ENCODE measurements around the gene EOLA2. TPM values are rescaled to one million over a fixed set of nuclear protein-coding genes. Genes with fewer than 3 reads are reported as not detected.
"Not testable (repeated sequence)": the region's sequence is repeated elsewhere in the genome, so short reads cannot be mapped to it uniquely, and the experiment has no call there.

EOLA2 gene
- total RNA-seq, 1 donor from 2014 or later, result 38.4 TPM

GRCh38 chrX:149949743-149950436 lies 11.6 kb upstream of the EOLA2 start:
- no peak for ATAC-seq (ENCODE audit: low read depth)
- Mint-ChIP-seq H3K27ac (no peak overlapping the region), H3K4me1 (no peaks in the 10 kb centered on the region), H3K27me3 (no peaks in the 10 kb centered on the region), H3K36me3 (ENCODE audit: low read depth) (peaks cover 35% of the 10 kb centered on the region), H3K4me3 (no peak overlapping the region), H3K9me3 (no peaks in the 10 kb centered on the region)
- intact Hi-C loops (cut with micrococcal nuclease), result loop anchor here (1.0 to 10.0 kb wide), 2 partner anchors 536 to 1035 kb away; partner anchors contain the start of gene HMGB3
- no peak for DNase-seq
- POLR2A ChIA-PET, result no interaction called here
- no peak for TF ChIP-seq CTCF (IDR thresholded peaks at IDR 0.05)
- CTCF ChIA-PET, result interaction anchor here (0.9 kb wide), 1 partner anchor 12 kb away, joined by 3 read pairs; no protein-coding TSS in a partner anchor

GRCh38 chrX:149948016-149948415 lies 9.7 kb upstream of the EOLA2 start:
- POLR2A ChIA-PET, result no interaction called here
- no peaks in the 10 kb centered on the region for H3K9me3 Mint-ChIP-seq
- no peak overlapping the region for H3K4me3 Mint-ChIP-seq

GRCh38 chrX:149946932-149947331 lies 8.6 kb upstream of the EOLA2 start:
- H3K4me1 Mint-ChIP-seq; DNase-seq; H3K27ac Mint-ChIP-seq; H3K27me3 Mint-ChIP-seq; H3K4me3 Mint-ChIP-seq; CTCF ChIA-PET; POLR2A ChIA-PET; ATAC-seq (ENCODE audit: low read depth); H3K9me3 Mint-ChIP-seq: not testable (repeated sequence)
- peaks cover 23% of the 10 kb centered on the region for H3K36me3 Mint-ChIP-seq (ENCODE audit: low read depth)
- intact Hi-C loops (cut with micrococcal nuclease), result loop anchor here (10.0 kb wide), 1 partner anchor 1038 kb away; the partner anchor contains the start of gene HMGB3

More at GRCh38 chrX:149948016-149948415, 9.7 kb upstream of the EOLA2 start:
- H3K36me3 Mint-ChIP-seq (ENCODE audit: low read depth), result peaks cover 25% of the 10 kb centered on the region
- CTCF ChIA-PET, result no interaction called here
- DNase-seq, result no peak
- no peaks in the 10 kb centered on the region for H3K27me3 Mint-ChIP-seq
- TF ChIP-seq CTCF (IDR thresholded peaks at IDR 0.05), result no peak
- ATAC-seq (ENCODE audit: low read depth), result no peak
- intact Hi-C loops (cut with micrococcal nuclease), result loop anchor here (10.0 kb wide), 1 partner anchor 1037 kb away; the partner anchor contains the start of gene HMGB3
- H3K4me1 Mint-ChIP-seq, result no peaks in the 10 kb centered on the region
- no peak overlapping the region for H3K27ac Mint-ChIP-seq

GRCh38 chrX:149945820-149946219 lies 7.5 kb upstream of the EOLA2 start:
- H3K27me3 Mint-ChIP-seq; CTCF ChIA-PET; H3K9me3 Mint-ChIP-seq; H3K4me1 Mint-ChIP-seq; H3K27ac Mint-ChIP-seq; ATAC-seq (ENCODE audit: low read depth); DNase-seq; H3K4me3 Mint-ChIP-seq; POLR2A ChIA-PET: not testable (repeated sequence)
- intact Hi-C loops (cut with micrococcal nuclease), result loop anchor here (10.0 kb wide), 1 partner anchor 1039 kb away; the partner anchor contains the start of gene HMGB3
- H3K36me3 Mint-ChIP-seq (ENCODE audit: low read depth), result peaks cover 23% of the 10 kb centered on the region

- H3K4me1 Mint-ChIP-seq; CTCF ChIA-PET; ATAC-seq (ENCODE audit: low read depth); POLR2A ChIA-PET; H3K9me3 Mint-ChIP-seq; H3K27ac Mint-ChIP-seq; H3K4me3 Mint-ChIP-seq; H3K27me3 Mint-ChIP-seq; DNase-seq: not testable (repeated sequence)
- intact Hi-C loops (cut with micrococcal nuclease), result loop anchor here (10.0 kb wide), 1 partner anchor 1040 kb away; the partner anchor contains the start of gene HMGB3
- peaks cover 19% of the 10 kb centered on the region for H3K36me3 Mint-ChIP-seq (ENCODE audit: low read depth)
Observed at GRCh38 chrX:149945087-149945670, 6.9 kb upstream of the EOLA2 start.

- H3K27ac Mint-ChIP-seq, result peak overlapping the region; percentile 91
- not testable (repeated sequence) for H3K36me3 Mint-ChIP-seq (ENCODE audit: low read depth); ATAC-seq (ENCODE audit: low read depth); DNase-seq; H3K27me3 Mint-ChIP-seq; H3K9me3 Mint-ChIP-seq
- ChIA-PET CTCF (interaction anchor here (0.7 to 0.9 kb wide), 2 partner anchors 633 to 760 kb away, joined by 3 read pairs; no protein-coding TSS in a partner anchor), POLR2A (interaction anchor here (0.6 to 3.2 kb wide), 7 partner anchors 111 to 753 kb away, joined by 3 to 68 read pairs (median 4); partner anchors contain the start of genes EOLA1 and MTMR1)
- H3K4me1 Mint-ChIP-seq, result peaks cover 10% of the 10 kb centered on the region
- intact Hi-C loops (cut with micrococcal nuclease), result loop anchor here (2.0 to 10.0 kb wide), 5 partner anchors 538 to 1044 kb away; partner anchors contain the start of genes CD99L2, HMGB3, MTM1 and MTMR1
- H3K4me3 Mint-ChIP-seq, result peak overlapping the region; percentile 88
Observed at GRCh38 chrX:149940674-149941024, 2.4 kb upstream of the EOLA2 start.
